DMS153 (cell line): Measurements from ENCODE around the gene SF3B2.
A peak's percentile ranks its signal among the peaks of the same experiment; 100 is the strongest.

Source experiments
- DNase-seq: peaks from one replicate; lab custom pipeline; 2025; lab: John Stamatoyannopoulos, UW

SF3B2 gene

DNA sequence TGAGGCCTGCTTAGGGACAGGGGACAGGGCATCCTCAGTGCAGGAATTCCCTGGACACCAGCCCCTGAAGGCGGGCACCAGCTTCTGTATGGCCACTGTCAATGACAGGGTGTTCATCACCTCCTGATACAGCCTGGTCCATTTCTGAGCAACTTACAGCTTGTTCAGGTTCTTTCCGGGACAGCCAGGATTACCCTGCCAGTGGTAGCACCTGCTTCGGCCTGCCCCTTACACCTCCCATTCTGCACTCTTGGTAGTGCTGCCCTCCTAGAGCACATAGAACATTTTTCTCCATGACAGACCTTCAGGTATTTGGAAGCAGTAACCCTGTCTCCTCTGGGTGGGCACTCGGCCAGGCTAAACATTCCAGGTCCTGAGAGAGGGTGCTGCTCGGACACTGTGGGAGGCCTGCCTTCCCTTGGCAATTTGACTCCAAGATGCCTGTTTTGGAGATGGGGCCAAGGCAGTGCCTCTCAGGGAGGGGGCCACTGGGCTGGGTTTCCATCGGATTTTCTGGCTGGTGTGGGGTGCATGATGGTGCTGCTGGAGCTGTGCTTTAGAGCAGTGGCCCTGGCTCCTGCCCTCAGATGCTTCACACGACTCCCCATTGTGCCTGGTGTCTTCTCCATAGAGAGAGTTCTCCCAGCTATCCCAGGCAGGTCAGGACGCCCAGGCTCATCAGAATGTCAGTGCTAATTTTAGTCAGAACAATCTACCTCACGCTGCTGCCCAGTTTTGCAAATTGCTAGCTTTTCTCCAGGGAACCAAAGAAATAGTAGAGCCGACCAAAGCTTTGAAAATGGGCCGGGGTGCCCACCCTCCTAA, 4.4 kb upstream of the SF3B2 start:
- no peak for DNase-seq

DNA sequence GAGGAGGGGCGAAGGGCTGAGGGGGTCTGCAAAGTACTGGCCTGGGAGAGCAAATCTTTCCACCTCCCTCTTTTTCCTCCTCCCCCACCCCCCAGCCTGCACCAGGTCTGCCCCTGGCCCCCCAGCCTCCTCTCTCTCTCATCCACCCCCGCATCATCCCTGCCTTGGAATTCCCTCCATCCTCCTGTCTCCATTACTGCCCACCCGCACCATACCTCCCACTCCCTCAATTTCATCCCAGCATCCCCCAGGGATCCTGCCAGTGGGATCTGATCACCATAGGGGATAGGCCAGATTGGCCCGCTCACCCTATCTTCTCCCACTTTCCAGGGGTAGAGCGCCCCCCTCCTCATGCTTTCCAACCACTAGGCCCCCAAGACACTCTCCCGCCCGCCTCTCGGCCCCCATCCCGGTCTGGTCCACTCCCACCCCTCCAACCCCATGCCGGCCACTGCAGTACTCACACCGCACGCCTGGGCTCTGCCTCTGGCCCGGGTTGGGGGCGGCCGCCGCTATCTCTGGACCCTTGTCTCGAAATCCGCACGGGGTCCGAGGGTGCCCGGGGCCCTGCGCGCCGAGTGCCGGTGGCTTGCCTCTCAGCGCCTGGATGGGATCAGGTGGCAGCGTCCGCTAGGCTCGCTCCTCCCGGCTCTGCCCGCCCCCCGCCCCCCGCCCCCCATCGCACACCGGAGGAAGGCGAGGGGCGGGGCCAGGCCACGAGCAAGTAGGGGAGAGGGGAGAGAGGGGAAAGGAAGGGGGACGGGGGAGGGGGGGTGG, 3.4 kb upstream of the SF3B2 start, which contains the start of gene GAL3ST3:
Gene GAL3ST3 (minus strand): TSS at position 615 of the 777 bp plus-strand sequence. CDS start 3,746 bp downstream, outside the sequence.
- no peak for DNase-seq

GRCh38 chr11:66050581-66051231, 1.5 kb upstream of the SF3B2 start:
- no peak for DNase-seq

GRCh38 chr11:66051371-66051765, 796 bp upstream of the SF3B2 start:
- no peak for DNase-seq

- no peak for DNase-seq
Observed at GRCh38 chr11:66052664-66052982, 459 bp downstream of the SF3B2 start.

GRCh38 chr11:66055021-66055420, 2.9 kb downstream of the SF3B2 start:
- DNase-seq = no peak

GRCh38 chr11:66056501-66056900, 4.3 kb downstream of the SF3B2 start:
- DNase-seq = no peak

DNA sequence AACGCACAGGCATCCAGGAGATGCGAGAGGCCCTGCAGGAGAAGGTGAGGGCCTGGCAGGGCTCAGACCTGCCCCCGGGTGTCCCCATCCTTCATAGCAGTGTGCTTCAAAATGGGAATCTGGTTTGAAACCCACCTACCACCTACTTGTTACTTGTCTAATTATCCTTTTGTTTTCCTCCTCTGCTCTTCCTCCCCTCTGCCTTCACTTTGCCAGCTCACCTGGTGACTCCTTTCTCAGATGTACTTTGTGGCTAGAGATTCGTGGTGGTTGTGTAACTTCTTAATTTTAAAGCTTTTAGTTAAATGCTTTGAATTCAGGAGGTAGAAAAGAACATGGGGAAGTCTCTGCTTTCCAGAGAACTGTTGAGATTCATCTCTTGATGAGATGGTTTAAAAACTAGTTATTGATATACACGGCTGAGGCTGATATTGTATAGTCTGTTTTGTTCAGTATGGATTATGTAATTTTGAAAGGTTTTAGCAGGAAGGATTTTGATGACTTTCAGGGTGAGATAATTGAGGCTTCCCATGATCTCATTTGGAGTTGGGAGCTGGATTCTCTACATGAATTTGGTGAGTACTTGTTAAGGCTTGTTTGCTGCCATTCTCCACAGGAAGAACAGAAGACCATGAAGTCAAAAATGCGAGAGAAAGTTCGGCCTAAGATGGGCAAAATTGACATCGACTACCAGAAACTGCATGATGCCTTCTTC, 8.0 kb downstream of the SF3B2 start:
- no peak for DNase-seq

DNA sequence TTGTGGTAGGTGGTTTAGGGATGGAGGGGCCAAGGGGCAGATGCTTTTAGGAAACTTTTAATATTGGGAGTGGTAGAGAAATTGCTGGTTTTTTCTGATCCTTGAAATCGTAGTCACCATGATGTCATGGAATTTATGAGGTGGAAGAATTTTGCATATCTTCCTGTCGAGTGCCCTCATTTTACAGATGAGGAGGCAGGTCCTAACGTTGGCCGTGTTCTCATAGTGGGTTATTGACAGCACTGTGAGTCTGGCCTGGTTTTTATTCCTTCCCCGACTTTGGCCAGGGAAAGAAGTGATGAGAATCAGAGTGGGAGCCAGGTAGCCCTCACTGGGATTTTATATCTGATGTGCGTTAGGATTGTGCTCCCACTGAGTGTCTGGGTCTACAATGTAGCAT, 9.1 kb downstream of the SF3B2 start:
- no peak for DNase-seq

- DNase-seq = no peak
Observed at GRCh38 chr11:66062408-66062807, 10.2 kb downstream of the SF3B2 start.

GRCh38 chr11:66063900-66064299, 11.7 kb downstream of the SF3B2 start:
- no peak for DNase-seq

DNA sequence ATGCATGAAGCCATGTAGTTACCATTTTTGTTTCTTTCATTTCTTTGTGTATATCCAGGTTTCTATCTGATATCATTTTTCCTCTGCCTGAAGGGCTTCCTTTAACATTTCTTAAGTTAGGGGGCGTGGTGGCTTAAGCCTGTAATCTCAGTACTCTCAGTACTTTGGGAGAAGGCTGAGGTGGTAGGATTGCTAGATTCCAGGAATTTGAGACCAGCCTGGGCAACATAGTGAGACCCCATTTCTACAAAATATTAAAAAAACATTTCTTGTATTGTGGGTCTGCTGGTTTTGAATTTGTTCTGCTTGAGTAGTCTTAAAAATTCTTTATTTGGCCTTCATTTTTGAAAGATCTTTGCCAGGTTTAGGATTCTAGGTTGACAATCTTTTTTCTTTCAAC, 12.4 kb downstream of the SF3B2 start:
- no peak for DNase-seq

- DNase-seq = no peak
Observed at GRCh38 chr11:66066751-66067150, 14.6 kb downstream of the SF3B2 start.

DNA sequence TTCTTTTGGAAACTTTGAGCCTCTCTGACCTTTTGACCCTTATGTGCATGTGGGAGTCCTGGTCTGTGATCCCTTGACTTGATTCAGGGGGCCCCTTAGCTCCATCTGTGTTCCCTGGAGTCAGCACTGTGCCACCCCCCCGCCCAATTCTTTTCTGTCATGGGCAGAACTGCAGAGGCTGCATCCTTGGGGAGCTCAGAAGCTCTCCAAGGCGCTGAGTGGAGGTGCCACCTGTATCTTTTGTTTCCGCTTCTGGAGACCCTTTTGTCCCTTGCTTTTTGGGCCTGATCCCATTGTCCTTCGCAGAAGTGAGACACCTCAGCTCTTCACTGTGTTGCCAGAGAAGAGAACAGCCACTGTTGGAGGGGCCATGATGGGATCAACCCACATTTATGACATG, 15.5 kb downstream of the SF3B2 start:
- no peak for DNase-seq

DNA sequence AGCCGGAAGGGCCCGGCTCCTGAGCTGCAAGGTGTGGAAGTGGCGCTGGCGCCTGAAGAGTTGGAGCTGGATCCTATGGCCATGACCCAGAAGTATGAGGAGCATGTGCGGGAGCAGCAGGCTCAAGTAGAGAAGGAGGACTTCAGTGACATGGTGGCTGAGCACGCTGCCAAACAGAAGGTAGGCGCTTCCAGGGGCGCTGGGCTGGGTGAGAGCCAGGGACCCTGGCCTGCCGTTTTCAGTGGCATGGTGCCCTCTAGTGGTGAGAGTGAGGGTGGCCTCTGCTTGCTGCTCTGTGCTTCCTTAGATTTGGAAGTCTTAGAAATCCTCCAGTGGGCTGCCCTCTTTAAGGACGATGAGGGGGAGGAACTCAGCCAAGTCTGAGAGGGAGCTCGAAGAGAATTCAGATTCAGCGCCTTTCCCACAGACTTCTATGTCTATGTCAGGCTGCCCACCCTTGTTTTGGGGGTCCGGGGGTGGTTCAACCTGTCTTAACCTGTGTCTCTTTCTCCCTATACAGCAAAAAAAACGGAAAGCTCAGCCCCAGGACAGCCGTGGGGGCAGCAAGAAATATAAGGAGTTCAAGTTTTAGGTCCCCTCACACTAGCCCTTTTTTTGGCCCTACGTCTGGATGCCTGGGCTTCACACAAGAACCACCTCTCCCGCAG, 16.1 kb downstream of the SF3B2 start:
- DNase-seq = peak; percentile 42

DNA sequence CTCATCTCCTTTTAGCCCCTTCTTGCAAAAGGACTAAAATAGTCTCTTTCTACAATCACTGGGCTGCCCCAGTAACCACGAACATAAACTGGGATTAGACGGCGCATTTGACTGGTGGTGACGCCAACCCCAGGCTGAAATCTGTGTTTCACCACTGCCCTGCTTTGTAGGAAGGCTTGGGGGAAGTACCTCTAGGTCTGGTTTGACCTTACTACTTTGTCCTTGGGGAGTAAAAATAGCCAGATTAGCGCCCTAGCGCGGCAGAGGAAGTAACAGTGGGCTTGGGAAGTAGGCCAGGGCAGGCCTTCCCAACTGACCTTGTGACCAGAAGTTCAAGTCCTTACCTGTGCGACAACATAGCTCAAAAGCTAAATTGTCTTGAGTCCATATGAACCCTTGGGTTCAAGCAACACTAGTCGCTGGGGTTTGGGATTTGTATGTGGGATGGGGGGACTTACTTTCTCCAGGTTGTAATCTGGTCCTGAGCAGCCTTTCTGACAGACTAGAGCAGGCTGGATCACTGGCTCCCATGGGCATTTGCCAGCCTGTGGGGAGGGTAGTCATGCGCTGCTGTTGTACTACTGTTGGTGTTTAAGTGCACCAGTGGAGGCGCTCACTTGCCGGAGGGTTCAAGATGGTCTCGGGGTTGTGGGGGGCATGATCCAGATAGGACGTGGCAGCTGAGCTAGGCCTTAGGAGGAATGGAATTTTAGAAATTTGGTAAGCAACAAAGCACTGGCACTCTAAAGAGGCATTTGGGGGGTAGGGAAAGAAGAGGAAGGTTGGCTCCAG, 17.0 kb downstream of the SF3B2 start:
- no peak for DNase-seq

GRCh38 chr11:66069715-66070603, 17.8 kb downstream of the SF3B2 start, which contains the start of gene PACS1:
PACS1 (plus strand) TSS chr11:66070272; CDS start chr11:66070487, 215 bp downstream.
- DNase-seq = no peak

DNA sequence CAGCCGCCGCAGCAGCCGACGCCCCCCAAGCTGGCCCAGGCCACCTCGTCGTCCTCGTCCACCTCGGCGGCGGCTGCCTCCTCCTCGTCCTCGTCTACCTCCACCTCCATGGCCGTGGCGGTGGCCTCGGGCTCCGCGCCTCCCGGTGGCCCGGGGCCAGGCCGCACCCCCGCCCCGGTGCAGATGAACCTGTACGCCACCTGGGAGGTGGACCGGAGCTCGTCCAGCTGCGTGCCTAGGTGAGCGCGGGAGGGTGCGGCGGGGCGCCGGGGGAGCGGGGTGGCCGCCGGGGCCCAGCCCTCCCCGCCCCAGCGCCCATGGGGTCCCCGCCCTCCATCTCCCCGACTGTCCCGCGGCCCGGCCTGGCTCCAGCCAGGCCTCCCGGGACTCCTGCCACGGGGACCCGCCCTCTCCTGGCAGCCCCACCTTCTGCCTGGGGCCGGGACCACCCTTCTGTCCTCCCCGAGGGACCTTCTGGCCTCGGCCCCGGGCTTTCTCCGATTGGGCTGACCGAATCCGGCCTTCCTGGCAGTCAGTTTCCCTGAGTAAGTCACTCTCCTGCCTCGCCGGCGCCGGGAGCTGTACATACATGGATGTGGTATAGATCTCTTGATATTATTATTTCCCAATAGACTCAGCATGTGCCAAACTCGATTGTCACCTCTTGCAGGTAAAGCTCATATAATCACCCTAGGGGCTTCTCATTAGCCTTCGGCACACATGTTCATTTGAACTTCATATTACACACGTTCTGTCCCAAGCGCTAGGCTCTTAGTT, 18.6 kb downstream of the SF3B2 start:
- no peak for DNase-seq

DNA sequence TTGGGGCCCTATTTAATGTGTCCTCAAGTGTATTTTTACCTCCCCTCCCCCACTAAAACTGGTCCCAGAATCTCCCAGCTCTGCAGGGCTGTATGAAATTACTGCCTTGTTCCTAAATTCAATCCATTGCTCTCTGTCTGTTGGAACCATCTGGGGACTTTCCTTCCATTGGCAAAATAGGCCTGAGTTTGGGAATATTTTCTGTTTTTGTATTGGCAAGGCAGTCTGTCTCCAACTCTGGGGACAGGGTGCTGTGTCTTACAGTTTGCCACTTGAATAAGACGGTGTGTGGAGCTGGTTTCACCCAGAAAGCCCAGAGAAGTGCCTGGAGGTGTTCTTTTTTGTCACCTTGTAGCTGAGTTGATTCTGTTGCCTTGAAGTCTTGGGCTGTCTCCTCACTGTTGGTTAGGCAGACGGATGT, 19.2 kb downstream of the SF3B2 start:
- DNase-seq = no peak
